ENCODE measurements around the gene MUC5B. TPM values are rescaled to one million over a fixed set of nuclear protein-coding genes. Genes with fewer than 3 reads are reported as not detected.
A peak's percentile ranks its signal among the peaks of the same experiment; 100 is the strongest.

Gene MUC5B
- total RNA-seq, 1 donor from 2014 or later = not detected

GRCh38 chr11:1269957-1270356 is 47.1 kb downstream of the MUC5B start:
- Histone ChIP-seq H2AFZ (replicated peaks) (no peak overlapping the region), H4K20me1 (ENCODE audit: low read depth) (no peaks in the 10 kb centered on the region), H3K9me3 (ENCODE audit: low read depth) (no peaks in the 10 kb centered on the region), H3F3A (ENCODE audit: low read depth) (no peaks in the 10 kb centered on the region), H3K79me2 (ENCODE audit: low read depth) (no peaks in the 10 kb centered on the region), H3K4me1 (no peaks in the 10 kb centered on the region), H3K36me3 (no peaks in the 10 kb centered on the region), H3K4me3 (no peak overlapping the region), H3K9ac (no peak overlapping the region), H3K27ac (no peak overlapping the region), H3K4me2 (no peak overlapping the region), H3K27me3 (no peaks in the 10 kb centered on the region)
- no peak overlapping the region for H3K27ac Mint-ChIP-seq
- TF ChIP-seq EZH2 (IDR thresholded peaks at IDR 0.05) (no peak), EZH2phosphoT487 (IDR thresholded peaks at IDR 0.05) (no peak), CTCF (IDR thresholded peaks at IDR 0.05) (no peak)
- no peak overlapping the region for H3K4me3 Mint-ChIP-seq
- DNase-seq (ENCODE audit: low spot score) = no peak
- peaks cover 6% of the 10 kb centered on the region for H3K27me3 Mint-ChIP-seq (ENCODE audit: insufficient read depth, low read depth)
- H3K4me1 Mint-ChIP-seq = peaks cover 6% of the 10 kb centered on the region
- H3K36me3 Mint-ChIP-seq = peaks cover 3% of the 10 kb centered on the region
- peaks cover 8% of the 10 kb centered on the region for H3K9me3 Mint-ChIP-seq

GRCh38 chr11:1270476-1270875 is 47.6 kb downstream of the MUC5B start:
- no peaks in the 10 kb centered on the region for H3K27me3 ChIP-seq
- no peak overlapping the region for H3K9ac ChIP-seq
- no peaks in the 10 kb centered on the region for H3K79me2 ChIP-seq (ENCODE audit: low read depth)
- no peak overlapping the region for H2AFZ ChIP-seq (replicated peaks)
- Mint-ChIP-seq H3K36me3 (peaks cover 3% of the 10 kb centered on the region), H3K4me1 (peaks cover 6% of the 10 kb centered on the region), H3K9me3 (peaks cover 4% of the 10 kb centered on the region), H3K4me3 (no peak overlapping the region), H3K27me3 (ENCODE audit: insufficient read depth, low read depth) (peaks cover 6% of the 10 kb centered on the region), H3K27ac (no peak overlapping the region)
- no peak overlapping the region for H3K27ac ChIP-seq
- no peak overlapping the region for H3K4me2 ChIP-seq
- no peak for TF ChIP-seq CTCF (IDR thresholded peaks at IDR 0.05)
- TF ChIP-seq EZH2phosphoT487 (IDR thresholded peaks at IDR 0.05) = no peak
- no peak for TF ChIP-seq EZH2 (IDR thresholded peaks at IDR 0.05)
- no peak overlapping the region for H3K4me3 ChIP-seq
- no peaks in the 10 kb centered on the region for H3K36me3 ChIP-seq
- H3K4me1 ChIP-seq = no peaks in the 10 kb centered on the region
- H3K9me3 ChIP-seq (ENCODE audit: low read depth) = no peaks in the 10 kb centered on the region
- no peak for DNase-seq (ENCODE audit: low spot score)
- no peaks in the 10 kb centered on the region for H4K20me1 ChIP-seq (ENCODE audit: low read depth)
- no peaks in the 10 kb centered on the region for H3F3A ChIP-seq (ENCODE audit: low read depth)

GRCh38 chr11:1271002-1271401 is 48.1 kb downstream of the MUC5B start:
- no peak overlapping the region for H3K4me2 ChIP-seq
- DNase-seq (ENCODE audit: low spot score) = no peak

More at GRCh38 chr11:1271002-1271401, 48.1 kb downstream of the MUC5B start:
- Histone ChIP-seq H3F3A (ENCODE audit: low read depth) (no peaks in the 10 kb centered on the region), H3K36me3 (no peaks in the 10 kb centered on the region), H3K4me1 (no peaks in the 10 kb centered on the region), H4K20me1 (ENCODE audit: low read depth) (no peaks in the 10 kb centered on the region), H3K79me2 (ENCODE audit: low read depth) (no peaks in the 10 kb centered on the region), H3K9ac (no peak overlapping the region), H3K27me3 (no peaks in the 10 kb centered on the region), H3K27ac (no peak overlapping the region), H3K4me3 (no peak overlapping the region), H3K9me3 (ENCODE audit: low read depth) (no peaks in the 10 kb centered on the region), H2AFZ (replicated peaks) (no peak overlapping the region)
- Mint-ChIP-seq H3K9me3 (peaks cover 2% of the 10 kb centered on the region), H3K27me3 (ENCODE audit: insufficient read depth, low read depth) (peaks cover 6% of the 10 kb centered on the region), H3K36me3 (peaks cover 3% of the 10 kb centered on the region), H3K4me3 (peak overlapping the region; percentile 50), H3K27ac (peak overlapping the region; percentile 21), H3K4me1 (peaks cover 6% of the 10 kb centered on the region)
- TF ChIP-seq CTCF (IDR thresholded peaks at IDR 0.05) = no peak
- TF ChIP-seq EZH2 (IDR thresholded peaks at IDR 0.05) = no peak

Data from neural progenitor cell (in vitro differentiated cells).